Thymus (tissue), 11 donors: Measurements from ENCODE around the gene KRT86. TPM values are rescaled to one million over a fixed set of nuclear protein-coding genes. Genes with fewer than 3 reads are reported as not detected.
"Not testable (repeated sequence)": the region's sequence is repeated elsewhere in the genome, so short reads cannot be mapped to it uniquely, and the experiment has no call there.

Source experiments
- DNase-seq, 9 donors: peaks; one replicate each; pipeline ENCODE4 v3.0.0-alpha.2; 2013; ENCODE audit warnings: low spot score in 9 of 9, low read depth in 6 of 9, missing footprints in 1 of 9
- H3K27ac ChIP-seq, 2 donors: one replicate each; pipeline ENCODE4 v1.5.1; 2013; ENCODE audit warnings: control low read depth in 1 of 2, low read depth in 1 of 2, low read length in 1 of 2, mild to moderate bottlenecking in 1 of 2, moderate library complexity in 1 of 2
- H3K27me3 ChIP-seq, 2 donors: one replicate each; pipeline ENCODE4 v1.5.1; 2013; ENCODE audit warnings: low read length in 1 of 2; ENCODE audit not compliant: control insufficient read depth in 2 of 2, insufficient read depth in 1 of 2
- H3K36me3 ChIP-seq, 2 donors: one replicate each; pipeline ENCODE4 v1.5.1; 2013; ENCODE audit warnings: low read length in 1 of 2, mild to moderate bottlenecking in 1 of 2, moderate library complexity in 1 of 2; ENCODE audit not compliant: control insufficient read depth in 2 of 2, insufficient read depth in 2 of 2
- H3K4me1 ChIP-seq, 2 donors: one replicate each; pipeline ENCODE4 v1.5.1; 2013; ENCODE audit warnings: low read length in 2 of 2; ENCODE audit not compliant: control insufficient read depth in 2 of 2, insufficient read depth in 2 of 2
- H3K4me3 ChIP-seq, 2 donors: one replicate each; pipeline ENCODE4 v1.5.1; 2013; ENCODE audit warnings: low read length in 2 of 2, control low read depth in 1 of 2, mild to moderate bottlenecking in 1 of 2
- H3K9me3 ChIP-seq, 2 donors: one replicate each; pipeline ENCODE4 v1.5.1; 2013; ENCODE audit warnings: low read length in 1 of 2, mild to moderate bottlenecking in 1 of 2; ENCODE audit not compliant: control insufficient read depth in 2 of 2, insufficient read depth in 1 of 2
- WGBS: extraction: QIAGEN DNeasy Blood & Tissue Kit; methylation state at CpG from one replicate; pipeline ENCODE4 v1.1.7; 2013; 5-methylcytosine and 5-hydroxymethylcytosine counted together
- polyA plus RNA-seq: library from polyadenylated mRNA; stranded (reverse); fragments of 200-250 nt; gene quantifications from one replicate; pipeline ENCODE4 v1.2.3, GENCODE V29; 2013
- total RNA-seq: library from RNA; stranded (reverse); fragments of 120-200 nt; gene quantifications from one replicate; pipeline ENCODE4 v1.2.4, GENCODE V29; 2013
- donor health status: healthy.

KRT86 gene
- total and polyA plus RNA-seq, 2 donors: 0.42 to 1.4 TPM

DNA sequence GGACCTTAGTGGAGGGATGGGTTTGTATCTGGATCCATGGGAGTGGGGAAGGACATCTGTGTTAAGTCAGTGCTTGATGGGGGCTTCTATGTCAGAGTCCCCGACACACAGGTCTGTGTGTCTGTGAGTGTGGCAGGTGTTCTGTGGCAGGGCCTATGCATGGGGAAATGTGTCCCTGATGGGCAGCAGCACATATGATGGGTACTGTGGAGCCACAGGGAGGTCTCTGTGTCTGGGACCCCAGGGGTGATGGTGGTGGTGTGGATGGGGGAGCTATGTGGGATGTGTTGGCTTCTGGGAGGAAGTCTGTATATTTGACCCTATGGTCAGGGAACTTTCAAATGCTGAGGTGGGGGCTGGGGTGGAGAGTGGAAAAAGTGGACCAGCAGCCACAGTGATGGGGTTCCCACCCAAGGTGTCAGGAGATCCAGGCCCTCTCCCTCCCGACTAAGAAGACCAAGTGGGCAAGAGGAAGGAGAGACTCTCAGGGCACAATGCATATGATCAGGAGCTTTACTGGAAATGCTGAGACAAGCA, 24.9 kb upstream of the KRT86 start:
- DNase-seq: no peak
- H3K4me3 ChIP-seq: no peak overlapping the region
- no peaks in the 10 kb centered on the region for H3K36me3 ChIP-seq
- peaks cover 9 to 61% of the 10 kb centered on the region in 2 donors for H3K27me3 ChIP-seq
- no peaks in the 10 kb centered on the region for H3K9me3 ChIP-seq
- WGBS: 93% methylated on average over 2 of the region's 2 CpGs
- no peak overlapping the region for H3K27ac ChIP-seq
- peaks cover 0 to 4% of the 10 kb centered on the region in 2 donors for H3K4me1 ChIP-seq

DNA sequence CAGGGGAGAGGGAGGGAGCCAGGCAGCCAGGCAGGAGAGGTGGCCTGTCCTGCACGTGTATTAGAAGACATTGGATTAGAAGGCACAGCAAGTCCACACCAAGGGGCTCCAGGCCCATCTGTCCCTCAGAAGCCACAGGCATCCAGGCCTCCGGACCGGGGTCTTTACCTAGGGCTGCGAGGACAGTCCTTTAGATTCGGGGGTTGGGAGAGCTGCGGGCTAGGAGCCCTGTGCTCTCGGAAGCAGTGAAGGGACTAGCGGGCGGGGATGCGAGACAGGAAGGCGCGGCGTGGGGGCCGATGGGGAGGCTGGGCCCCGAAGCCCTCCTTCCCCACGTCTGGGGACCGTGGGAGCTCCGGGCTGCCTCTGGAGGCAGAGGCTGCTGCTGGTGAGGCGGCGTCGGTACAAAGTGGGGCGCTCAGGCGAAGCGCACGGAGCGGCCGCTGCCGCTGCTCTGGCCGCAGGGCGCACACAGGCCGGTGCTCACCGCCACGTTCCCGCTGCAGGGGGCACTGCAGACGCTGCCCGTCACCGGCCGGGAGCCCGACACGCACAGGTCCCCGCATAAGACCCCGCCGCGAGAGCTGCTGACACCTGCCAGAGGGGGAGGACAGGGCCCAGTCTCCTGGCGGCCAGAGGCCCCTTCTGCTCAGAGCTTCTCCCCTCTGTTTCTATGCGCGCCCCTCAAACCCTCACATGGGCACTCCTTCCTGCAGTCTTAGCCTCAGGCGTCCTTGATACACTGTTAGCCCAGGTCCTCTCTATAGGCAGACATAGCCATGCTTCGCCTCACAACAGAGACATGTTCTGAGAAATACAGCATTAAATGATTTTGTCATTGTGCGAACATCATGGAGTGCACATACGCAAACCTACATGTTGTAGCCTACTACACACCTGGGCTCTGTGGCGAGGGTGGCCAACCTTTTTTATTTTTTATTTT, 24.1 kb upstream of the KRT86 start:
- Histone ChIP-seq H3K9me3 (no peaks in the 10 kb centered on the region), H3K27ac (no peak overlapping the region), H3K4me3 (no peak overlapping the region), H3K36me3 (no peaks in the 10 kb centered on the region), H3K4me1 (peaks cover 0 to 2% of the 10 kb centered on the region in 2 donors), H3K27me3 (peaks cover 9 to 68% of the 10 kb centered on the region in 2 donors)
- DNase-seq: no peak
- WGBS: 41% methylated on average over 52 of the region's 52 CpGs

DNA sequence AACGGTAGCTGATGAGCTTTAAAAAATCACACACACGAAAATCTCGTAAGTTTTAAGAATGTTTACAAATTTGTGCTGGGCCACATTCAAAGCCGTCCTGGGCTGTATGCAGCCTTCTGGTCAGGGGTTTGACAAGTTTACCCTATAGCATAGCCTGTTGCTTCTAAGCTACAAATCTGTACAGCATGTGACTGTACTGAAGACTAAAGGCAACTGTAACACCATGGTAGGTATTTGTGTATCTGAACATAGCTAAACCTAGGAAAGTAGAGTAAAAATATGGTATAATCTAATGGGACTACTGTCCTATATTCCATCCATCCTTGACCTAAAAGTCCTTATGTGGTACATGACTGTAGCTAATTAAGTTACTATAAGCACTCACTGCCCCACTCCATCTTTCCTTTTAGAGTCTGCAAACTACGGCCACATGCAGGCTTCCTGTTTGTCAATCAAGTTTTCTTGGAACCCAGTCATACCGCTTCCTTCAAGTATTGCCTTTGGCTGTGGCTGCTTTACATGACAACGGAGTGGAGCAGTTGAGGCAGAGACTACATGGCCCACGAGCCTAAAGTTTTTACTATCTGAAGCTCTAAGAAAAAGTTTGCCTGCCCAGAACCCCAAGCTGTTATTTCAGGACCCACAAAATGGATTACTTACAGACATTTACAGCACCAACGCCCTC, 22.9 kb upstream of the KRT86 start:
- WGBS: 55% methylated on average over 9 of the region's 9 CpGs
- no peaks in the 10 kb centered on the region for H3K36me3 ChIP-seq
- DNase-seq: no peak
- peaks cover 11 to 77% of the 10 kb centered on the region in 2 donors for H3K27me3 ChIP-seq
- no peaks in the 10 kb centered on the region for H3K9me3 ChIP-seq
- no peak overlapping the region for H3K27ac ChIP-seq
- no peak overlapping the region for H3K4me3 ChIP-seq
- H3K4me1 ChIP-seq: peaks cover 0 to 2% of the 10 kb centered on the region in 2 donors

DNA sequence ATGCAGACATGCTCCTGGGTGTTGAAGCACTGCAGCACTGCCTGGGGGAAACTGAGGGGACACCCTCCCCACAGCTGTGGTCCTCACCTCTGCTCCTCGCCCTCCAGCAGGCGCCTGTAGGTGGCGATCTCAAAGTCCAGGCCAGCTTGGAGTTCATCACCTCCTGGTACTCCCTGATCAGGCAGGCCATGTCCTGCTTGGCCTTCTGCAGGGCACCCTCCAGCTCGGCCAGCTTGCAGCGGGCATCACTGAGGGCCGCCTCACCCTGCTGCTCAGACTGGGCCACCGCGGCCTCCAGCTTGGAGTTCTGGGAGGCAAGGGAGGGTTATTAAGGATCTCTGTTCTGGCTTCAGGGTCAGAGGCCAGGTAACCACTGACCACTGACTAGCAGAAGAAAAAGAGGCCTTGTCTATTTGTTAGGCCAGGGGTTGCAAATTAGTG, 22.2 kb upstream of the KRT86 start:
- H3K4me1 ChIP-seq, H3K4me3 ChIP-seq, DNase-seq, H3K9me3 ChIP-seq, H3K27ac ChIP-seq, H3K36me3 ChIP-seq: not testable (repeated sequence)
- peaks cover 11 to 82% of the 10 kb centered on the region in 2 donors for H3K27me3 ChIP-seq
- WGBS: 94% methylated on average over 8 of the region's 8 CpGs

DNA sequence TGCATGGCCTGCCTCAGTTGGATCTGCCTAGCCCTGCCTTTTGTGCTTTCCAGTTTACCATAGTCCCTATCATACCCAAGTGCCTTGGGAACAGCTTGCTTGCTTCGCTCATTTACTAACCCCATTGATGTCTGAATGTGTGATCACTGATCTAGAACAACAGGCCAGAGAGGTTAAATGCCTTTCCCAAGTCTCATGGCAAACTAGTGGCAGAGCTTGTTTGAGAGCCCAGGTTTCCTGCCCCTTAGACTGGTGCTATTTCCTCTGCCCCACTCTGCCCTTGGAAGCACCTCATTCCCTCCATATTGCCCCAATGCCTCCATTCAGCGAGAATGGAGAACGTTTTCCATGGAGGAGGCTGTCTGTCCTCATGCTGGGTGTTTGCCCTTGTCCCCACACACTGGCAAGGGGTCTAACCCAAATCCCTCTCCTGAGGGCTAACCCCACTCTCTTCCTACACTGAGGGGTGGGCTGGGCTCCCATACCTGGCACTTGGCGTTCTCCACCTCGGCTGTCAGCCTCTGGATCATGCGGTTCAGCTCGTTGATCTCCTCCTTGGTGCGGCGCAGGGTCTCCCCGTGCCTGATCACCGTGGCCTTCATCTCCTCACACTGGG, 21.6 kb upstream of the KRT86 start:
- Histone ChIP-seq H3K9me3 (no peaks in the 10 kb centered on the region), H3K4me1 (no peaks in the 10 kb centered on the region), H3K4me3 (no peak overlapping the region), H3K27me3 (peaks cover 17 to 89% of the 10 kb centered on the region in 2 donors), H3K27ac (no peak overlapping the region), H3K36me3 (no peaks in the 10 kb centered on the region)
- 97% methylated on average over 11 of the region's 11 CpGs for WGBS
- no peak for DNase-seq

DNA sequence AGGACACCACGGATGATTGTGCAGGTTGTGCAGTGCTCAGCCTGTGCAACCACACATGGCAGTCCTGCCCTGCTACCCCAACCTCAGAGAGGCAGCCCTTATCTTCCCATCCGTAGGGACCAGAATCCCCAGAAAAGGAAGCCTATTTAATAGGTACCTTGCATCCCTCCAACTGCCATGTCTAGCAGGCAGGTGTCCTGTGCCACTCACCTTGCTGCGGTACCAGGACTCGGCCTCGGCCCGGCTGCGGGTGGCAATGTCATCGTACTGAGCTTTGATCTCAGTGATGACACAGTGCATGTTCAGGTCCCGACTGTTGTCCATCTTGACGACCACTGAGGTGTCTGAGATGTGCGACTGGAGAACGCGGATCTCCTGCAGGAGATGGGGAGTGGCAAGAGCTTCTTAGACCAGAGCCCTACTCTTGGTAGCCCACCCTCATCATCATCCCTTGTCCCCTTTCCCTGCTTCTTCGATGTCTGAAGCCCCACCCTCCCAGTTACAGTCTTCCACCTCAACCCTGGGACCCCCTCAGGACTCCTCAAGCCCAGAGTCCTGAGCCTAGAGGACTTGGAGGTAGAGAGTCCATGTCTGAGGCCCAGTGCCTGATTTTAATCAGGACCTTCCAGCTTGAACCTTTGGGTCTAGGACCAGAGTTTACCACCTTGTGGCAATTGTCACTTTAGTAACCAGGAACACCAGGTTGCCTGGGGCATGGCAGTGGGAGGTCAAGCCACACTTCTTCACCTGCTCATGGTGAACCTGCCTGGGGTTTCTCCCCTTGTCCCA, 20.9 kb upstream of the KRT86 start:
- 96% methylated on average over 14 of the region's 14 CpGs for WGBS
- no peaks in the 10 kb centered on the region for H3K9me3 ChIP-seq
- no peak overlapping the region for H3K27ac ChIP-seq
- H3K27me3 ChIP-seq: peaks cover 25 to 91% of the 10 kb centered on the region in 2 donors
- no peak for DNase-seq
- H3K36me3 ChIP-seq: no peaks in the 10 kb centered on the region
- peaks cover 0 to under 1% of the 10 kb centered on the region in 2 donors for H3K4me1 ChIP-seq
- H3K4me3 ChIP-seq: no peak overlapping the region

DNA sequence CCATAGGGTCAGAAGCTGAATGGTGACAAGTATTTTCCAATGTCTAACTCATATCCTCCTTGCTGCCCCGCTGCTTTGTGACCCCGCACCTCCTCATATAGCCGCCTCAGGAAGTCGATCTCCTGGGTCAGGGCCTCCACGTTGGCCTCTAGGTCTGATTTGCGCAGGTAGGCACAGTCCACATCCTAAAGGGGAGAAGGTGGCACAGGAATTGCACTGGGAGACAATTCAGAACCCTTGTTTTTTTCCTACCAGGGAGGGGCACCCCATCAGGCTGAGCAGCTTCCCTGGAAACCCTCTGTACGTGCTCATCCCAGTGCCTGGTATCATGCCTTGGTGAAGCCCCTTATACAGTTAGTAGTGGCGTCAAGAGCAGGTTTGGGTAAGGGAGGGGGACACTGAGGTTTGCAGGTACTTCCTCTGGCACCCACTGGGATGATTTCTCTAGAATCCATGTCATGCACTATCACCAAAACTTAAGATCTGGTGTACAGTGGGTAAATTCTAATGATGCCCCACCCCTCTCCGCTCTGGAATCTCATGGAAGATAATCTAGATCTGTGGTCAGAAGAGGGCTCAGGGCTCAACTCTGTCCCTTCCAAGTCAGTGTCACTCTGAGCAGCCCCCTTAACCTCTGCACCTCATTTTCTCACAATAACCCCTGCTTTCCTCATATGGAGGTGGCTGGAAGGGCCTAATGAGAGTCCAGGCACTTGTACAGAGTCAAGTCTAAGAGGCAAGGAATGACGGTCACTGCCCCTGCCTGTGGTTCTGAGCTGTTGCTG, 20.1 kb upstream of the KRT86 start:
- Histone ChIP-seq H3K9me3 (peaks cover 0 to under 1% of the 10 kb centered on the region in 2 donors), H3K4me3 (no peak overlapping the region), H3K4me1 (peaks cover 0 to 2% of the 10 kb centered on the region in 2 donors), H3K27ac (no peak overlapping the region), H3K27me3 (peaks cover 32 to 91% of the 10 kb centered on the region in 2 donors), H3K36me3 (no peaks in the 10 kb centered on the region)
- WGBS: 93% methylated on average over 10 of the region's 10 CpGs
- DNase-seq: no peak
